A673 (cell line): ENCODE measurements around the gene RPH3AL. TPM values are rescaled to one million over a fixed set of nuclear protein-coding genes. Genes with fewer than 3 reads are reported as not detected.

Experiments
- BruUV-seq: library from RNA; stranded (reverse); fragments of 400-500 nt; replicated peaks from 2 replicates; lab custom pipeline; 2021; lab: Mats Ljungman, UMichigan
- CTCF ChIA-PET: fragments of 300-600 bp; sonication (Branson Sonifier 250); formaldehyde crosslinking; loops from one replicate; lab custom pipeline; 2022; ENCODE audit warnings: antibody characterized with exemption; lab: Charles Lee
- POLR2A ChIA-PET: fragments of 300-600 bp; sonication (Branson Sonifier 250); formaldehyde crosslinking; loops from one replicate; lab custom pipeline; 2022; ENCODE audit warnings: antibody characterized with exemption; ENCODE audit not compliant: low non-redundant PET; lab: Charles Lee
- DNase-seq: peaks from one replicate; pipeline ENCODE4 v3.0.0-alpha.2; 2015; ENCODE audit warnings: low spot score
- H3K27ac ChIP-seq: fragments of 200-600 bp; sonication (generic); 2 replicates; pipeline ENCODE4 v1.5.1; 2016; ENCODE audit warnings: mixed run types, low read depth, mild to moderate bottlenecking, mixed read lengths, antibody characterized with exemption, low read length; ENCODE audit not compliant: poor library complexity, severe bottlenecking
- H3K27me3 ChIP-seq: fragments of 200-600 bp; sonication (generic); replicated peaks from 2 replicates; pipeline ENCODE4 v1.6.1; 2017; ENCODE audit warnings: mixed run types, low read depth, mild to moderate bottlenecking, mixed read lengths, antibody characterized with exemption, low read length; ENCODE audit not compliant: insufficient read depth, poor library complexity
- H3K36me3 ChIP-seq: fragments of 200-600 bp; sonication (generic); 2 replicates; pipeline ENCODE4 v1.6.1; 2016; ENCODE audit warnings: mixed run types, mild to moderate bottlenecking, mixed read lengths, antibody characterized with exemption, low read length; ENCODE audit not compliant: insufficient read depth, poor library complexity, severe bottlenecking
- H3K4me1 ChIP-seq: fragments of 200-600 bp; sonication (generic); 2 replicates; pipeline ENCODE4 v1.6.1; 2017; ENCODE audit warnings: mixed run types, mild to moderate bottlenecking, mixed read lengths, antibody characterized with exemption, low read length; ENCODE audit not compliant: insufficient read depth, poor library complexity, severe bottlenecking
- H3K4me3 ChIP-seq: fragments of 200-600 bp; sonication (generic); 2 replicates; pipeline ENCODE4 v1.5.1; 2016; ENCODE audit warnings: low read depth, mixed run types, mild to moderate bottlenecking, mixed read lengths, low read length; ENCODE audit not compliant: poor library complexity, severe bottlenecking
- H3K9me3 ChIP-seq: fragments of 200-600 bp; sonication (generic); 2 replicates; pipeline ENCODE4 v1.6.1; 2016; ENCODE audit warnings: mixed run types, low read depth, mild to moderate bottlenecking, mixed read lengths, antibody characterized with exemption, low read length; ENCODE audit not compliant: poor library complexity, severe bottlenecking
- EZH2 ChIP-seq: fragments of 200-600 bp; sonication (generic); IDR thresholded peaks from 2 replicates; pipeline ENCODE4 v1.6.1; 2017; ENCODE audit warnings: borderline replicate concordance, low read depth, mild to moderate bottlenecking, mixed read lengths, antibody characterized with exemption, low read length; ENCODE audit not compliant: poor library complexity, severe bottlenecking
- intact Hi-C: fragments of 100-400 bp; cut with micrococcal nuclease; formaldehyde crosslinking; loops from one replicate; pipeline ENCODE4 v1.10.0; 2022; ENCODE audit not compliant: unreplicated experiment
- total RNA-seq: library from RNA; stranded (reverse); gene quantifications from 2 replicates; pipeline ENCODE4 v1.2.3, GENCODE V29; 2021
- TF ChIP-seq, protein P1 (sequence below): fragments of 300-800, 200-600 bp; sonication (generic); conservative IDR thresholded peaks from 2 replicates; pipeline ENCODE4 v1.5.1; 2017; ENCODE audit warnings: low read depth, mild to moderate bottlenecking, antibody characterized with exemption, low read length, moderate library complexity, mixed read lengths

RPH3AL gene
- total RNA-seq, 1 experiment from 2014 or later: 0.82 TPM

DNA sequence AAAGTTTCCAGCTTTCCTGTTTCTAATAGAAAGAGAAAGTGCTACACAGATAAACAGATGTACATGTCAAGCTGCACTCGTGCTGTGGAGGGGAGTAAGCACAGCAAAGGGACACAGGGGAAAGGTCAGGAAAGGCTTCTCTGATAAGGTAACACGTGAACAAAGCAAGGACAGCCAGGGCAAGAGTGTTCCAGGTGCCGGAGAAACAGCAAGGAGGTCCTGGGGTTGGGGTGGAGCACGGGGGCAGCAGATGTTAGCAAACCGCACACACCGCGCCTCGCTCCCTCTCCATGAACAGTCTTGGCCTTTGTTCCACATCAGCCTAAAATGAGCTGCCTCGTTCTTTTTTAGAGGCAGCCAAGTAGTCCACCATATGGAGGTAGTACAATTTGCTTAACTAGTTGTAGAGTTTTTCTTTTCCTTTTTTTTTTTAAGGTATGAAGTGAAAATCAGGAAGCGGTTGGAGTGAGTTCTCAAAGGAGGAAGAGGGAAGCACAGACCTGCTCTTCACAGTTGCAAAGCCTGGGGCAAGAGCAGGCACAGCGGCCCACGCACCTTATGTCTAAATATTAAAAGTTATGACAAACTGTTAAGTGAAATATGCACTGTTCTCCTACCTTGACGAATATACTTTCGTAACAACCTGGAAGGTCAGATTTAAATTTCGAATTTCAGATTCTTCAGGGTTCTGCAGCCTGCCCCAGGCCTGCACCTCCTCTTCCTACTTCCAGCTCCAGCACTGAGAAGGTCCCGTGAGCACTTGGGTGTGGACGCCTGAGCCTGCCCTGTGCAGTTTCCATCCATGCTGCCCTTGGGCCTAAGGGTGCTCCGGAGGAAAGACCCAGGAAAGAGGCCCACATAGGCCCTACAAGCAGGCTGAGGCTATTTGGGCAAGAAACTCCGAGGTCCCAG lies 41.5 kb upstream of the RPH3AL start:
- POLR2A ChIA-PET: no interaction called here
- intact Hi-C loops: no loop called here
- Histone ChIP-seq H3K27me3 (no peaks in the 10 kb centered on the region), H3K9me3 (no peaks in the 10 kb centered on the region), H3K4me1 (no peaks in the 10 kb centered on the region), H3K36me3 (no peaks in the 10 kb centered on the region), H3K4me3 (no peak overlapping the region), H3K27ac (no peak overlapping the region)
- BruUV-seq: no TSS peak
- DNase-seq: no peak
- no peak for TF ChIP-seq EZH2
- TF ChIP-seq, protein P1, sequence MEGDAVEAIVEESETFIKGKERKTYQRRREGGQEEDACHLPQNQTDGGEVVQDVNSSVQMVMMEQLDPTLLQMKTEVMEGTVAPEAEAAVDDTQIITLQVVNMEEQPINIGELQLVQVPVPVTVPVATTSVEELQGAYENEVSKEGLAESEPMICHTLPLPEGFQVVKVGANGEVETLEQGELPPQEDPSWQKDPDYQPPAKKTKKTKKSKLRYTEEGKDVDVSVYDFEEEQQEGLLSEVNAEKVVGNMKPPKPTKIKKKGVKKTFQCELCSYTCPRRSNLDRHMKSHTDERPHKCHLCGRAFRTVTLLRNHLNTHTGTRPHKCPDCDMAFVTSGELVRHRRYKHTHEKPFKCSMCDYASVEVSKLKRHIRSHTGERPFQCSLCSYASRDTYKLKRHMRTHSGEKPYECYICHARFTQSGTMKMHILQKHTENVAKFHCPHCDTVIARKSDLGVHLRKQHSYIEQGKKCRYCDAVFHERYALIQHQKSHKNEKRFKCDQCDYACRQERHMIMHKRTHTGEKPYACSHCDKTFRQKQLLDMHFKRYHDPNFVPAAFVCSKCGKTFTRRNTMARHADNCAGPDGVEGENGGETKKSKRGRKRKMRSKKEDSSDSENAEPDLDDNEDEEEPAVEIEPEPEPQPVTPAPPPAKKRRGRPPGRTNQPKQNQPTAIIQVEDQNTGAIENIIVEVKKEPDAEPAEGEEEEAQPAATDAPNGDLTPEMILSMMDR: no peak
- CTCF ChIA-PET: interaction anchor here (0.6 kb wide), 1 partner anchor 18 kb away, joined by 3 read pairs; no protein-coding TSS in a partner anchor

DNA sequence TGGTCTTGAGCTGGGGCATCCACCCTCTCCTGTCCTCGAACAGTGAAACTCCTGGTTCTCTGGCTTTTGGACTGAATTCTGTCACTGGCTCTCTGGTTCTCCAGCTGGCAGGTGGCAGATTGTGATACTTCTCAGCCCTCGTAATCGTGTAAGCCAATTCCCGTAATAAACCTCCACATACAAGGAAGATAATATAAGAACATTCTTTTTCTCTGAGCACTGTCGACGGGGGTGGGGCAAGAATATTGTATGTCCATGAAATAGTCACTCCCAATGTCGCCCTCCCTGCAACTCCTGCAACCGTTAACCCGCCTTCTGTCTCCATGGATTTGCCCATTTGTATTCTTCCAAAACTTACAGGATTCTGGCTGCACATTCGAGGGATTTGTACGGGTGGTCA lies 39.2 kb upstream of the RPH3AL start:
- H3K4me3 ChIP-seq: no peak overlapping the region
- no peak for TF ChIP-seq EZH2
- TF ChIP-seq, protein P1: no peak
- no peak for DNase-seq
- ChIA-PET CTCF (no interaction called here), POLR2A (no interaction called here)
- no peaks in the 10 kb centered on the region for H3K36me3 ChIP-seq
- H3K27ac ChIP-seq: no peak overlapping the region
- no peaks in the 10 kb centered on the region for H3K4me1 ChIP-seq
- no peaks in the 10 kb centered on the region for H3K27me3 ChIP-seq
- BruUV-seq: no TSS peak
- H3K9me3 ChIP-seq: no peaks in the 10 kb centered on the region
- intact Hi-C loops: no loop called here

DNA sequence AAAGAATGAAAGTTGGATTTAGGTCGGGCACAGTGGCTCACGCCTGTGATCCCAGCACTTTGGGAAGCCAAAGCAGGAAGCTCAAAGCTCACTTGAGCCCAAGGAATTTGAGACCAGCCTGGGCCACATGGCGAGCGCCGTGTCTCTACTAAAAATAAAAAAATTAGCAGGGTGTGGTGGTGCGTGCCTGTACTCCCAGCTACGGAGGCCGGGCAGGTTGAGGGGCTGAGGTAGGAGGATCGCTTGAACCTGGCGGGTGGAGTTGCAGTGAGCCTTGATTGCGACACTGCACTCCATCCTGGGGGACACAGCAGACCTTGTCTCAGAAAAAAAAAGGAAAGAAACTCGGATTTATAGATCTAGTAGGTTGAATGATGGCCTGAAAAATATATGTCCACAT lies 37.4 kb upstream of the RPH3AL start:
- POLR2A ChIA-PET: no interaction called here
- TF ChIP-seq, protein P1: no peak
- TF ChIP-seq EZH2: no peak
- DNase-seq: no peak
- BruUV-seq: no TSS peak
- Histone ChIP-seq H3K4me3 (no peak overlapping the region), H3K27me3 (no peaks in the 10 kb centered on the region), H3K4me1 (peaks cover 2% of the 10 kb centered on the region), H3K9me3 (no peaks in the 10 kb centered on the region), H3K36me3 (no peaks in the 10 kb centered on the region), H3K27ac (no peak overlapping the region)
- CTCF ChIA-PET: no interaction called here
- intact Hi-C loops: no loop called here
